HepG2 (cell line): Measurements from ENCODE around the gene NUDT13. TPM values are rescaled to one million over a fixed set of nuclear protein-coding genes. Genes with fewer than 3 reads are reported as not detected.

ENCODE experiments used
- BCL3 ChIP-seq: sonication (generic); formaldehyde crosslinking; IDR thresholded peaks from 2 replicates; pipeline ENCODE4 v1.5.1; 2020; ENCODE audit warnings: mild to moderate bottlenecking, missing genetic modification reagents, moderate library complexity
- GFI1 ChIP-seq: sonication (generic); formaldehyde crosslinking; IDR thresholded peaks from 2 replicates; pipeline ENCODE4 v1.5.0; 2020; ENCODE audit warnings: missing genetic modification reagents, mild to moderate bottlenecking, borderline replicate concordance
- HMG20B ChIP-seq: conservative IDR thresholded peaks from 2 replicates; pipeline ENCODE4 v1.6.1; 2016; ENCODE audit warnings: missing genetic modification reagents, missing compliant biosample characterization
- HOXA9 ChIP-seq: sonication (generic); formaldehyde crosslinking; IDR thresholded peaks from 2 replicates; pipeline ENCODE4 v1.8.1; 2022; ENCODE audit warnings: missing genetic modification reagents, mild to moderate bottlenecking, moderate library complexity, borderline replicate concordance
- IRF2 ChIP-seq: IDR thresholded peaks from 2 replicates; pipeline ENCODE4 v1.6.1; 2018; ENCODE audit warnings: missing genetic modification reagents, missing compliant biosample characterization
- ISL2 ChIP-seq: sonication (generic); formaldehyde crosslinking; IDR thresholded peaks from 2 replicates; pipeline ENCODE4 v1.5.0; 2020; ENCODE audit warnings: missing genetic modification reagents
- ISX ChIP-seq: sonication (generic); formaldehyde crosslinking; conservative IDR thresholded peaks from 2 replicates; pipeline ENCODE4 v1.5.0; 2020; ENCODE audit warnings: missing genetic modification reagents
- PHF21A ChIP-seq: sonication (generic); formaldehyde crosslinking; IDR thresholded peaks from 2 replicates; pipeline ENCODE4 v1.5.0; 2020; ENCODE audit warnings: mild to moderate bottlenecking, missing genetic modification reagents
- SATB2 ChIP-seq: sonication (generic); formaldehyde crosslinking; IDR thresholded peaks from 2 replicates; pipeline ENCODE4 v1.5.0; 2020; ENCODE audit warnings: missing genetic modification reagents
- SIX4 ChIP-seq: sonication (generic); formaldehyde crosslinking; IDR thresholded peaks from 2 replicates; pipeline ENCODE4 v1.4.0; 2020; ENCODE audit warnings: missing genetic modification reagents
- SPEN ChIP-seq: sonication (generic); formaldehyde crosslinking; IDR thresholded peaks from 2 replicates; pipeline ENCODE4 v1.5.1; 2020; ENCODE audit warnings: low read depth, mild to moderate bottlenecking, missing genetic modification reagents
- TEF ChIP-seq: sonication (generic); formaldehyde crosslinking; IDR thresholded peaks from 2 replicates; pipeline ENCODE4 v1.5.0; 2020; ENCODE audit warnings: missing genetic modification reagents
- YEATS4 ChIP-seq: sonication (generic); formaldehyde crosslinking; IDR thresholded peaks from 2 replicates; pipeline ENCODE4 v1.4.0; 2020; ENCODE audit warnings: missing genetic modification reagents, borderline replicate concordance
- ZBTB26 ChIP-seq: IDR thresholded peaks from 2 replicates; pipeline ENCODE4 v1.6.1; 2016; ENCODE audit warnings: missing compliant biosample characterization, missing genetic modification reagents, borderline replicate concordance
- ZBTB7A ChIP-seq: sonication (generic); formaldehyde crosslinking; IDR thresholded peaks from 2 replicates; pipeline ENCODE4 v1.8.0; 2022; ENCODE audit warnings: mild to moderate bottlenecking, missing genetic modification reagents
- ZNF317 ChIP-seq: sonication (generic); formaldehyde crosslinking; IDR thresholded peaks from 2 replicates; pipeline ENCODE4 v1.5.0; 2020; ENCODE audit warnings: mild to moderate bottlenecking, missing genetic modification reagents
- ZNF460 ChIP-seq: sonication (generic); formaldehyde crosslinking; IDR thresholded peaks from 2 replicates; pipeline ENCODE4 v1.5.1; 2020; ENCODE audit warnings: missing genetic modification reagents, mild to moderate bottlenecking, borderline replicate concordance
- ZNF501 ChIP-seq: sonication (generic); formaldehyde crosslinking; IDR thresholded peaks from 2 replicates; pipeline ENCODE4 v1.5.1; 2020; ENCODE audit warnings: mild to moderate bottlenecking, moderate library complexity, missing genetic modification reagents
- ZNF83 ChIP-seq: sonication (generic); formaldehyde crosslinking; IDR thresholded peaks from 2 replicates; pipeline ENCODE4 v1.4.0; 2020; ENCODE audit warnings: missing genetic modification reagents, mild to moderate bottlenecking, borderline replicate concordance
- polyA plus RNA-seq, 8 experiments: library from polyadenylated mRNA; depleted of rRNA in 3 of 8; stranded (reverse) in 7 of 8; unstranded in 1 of 8; fragments of >200 nt; fragmentation: Illumina TruSeq in 4 of 8; extraction: Trizol in 4 of 8; gene quantifications; 2 replicates each; pipeline versions ENCODE4 v1.2.1 to v1.2.3, GENCODE V29; 2011 to 2016; ENCODE audit warnings: low read depth in 4 of 8, missing spikeins in 1 of 8, mixed read lengths in 1 of 8; ENCODE audit not compliant: insufficient read depth in 1 of 8
- total RNA-seq, 5 experiments: library from RNA; depleted of rRNA; stranded (reverse); fragments of >200 nt; fragmentation: Illumina TruSeq; extraction: Trizol; gene quantifications; 2 replicates each; pipeline ENCODE4 v1.2.3, GENCODE V29; 2016; ENCODE audit warnings: low read depth in 1 of 5
- TF ChIP-seq, protein P1 (sequence below): fragments of 450-650 bp; IDR thresholded peaks from 2 replicates; pipeline ENCODE4 v1.6.1; 2016
- TF ChIP-seq, protein P2 (sequence below): sonication (generic); formaldehyde crosslinking; IDR thresholded peaks from 2 replicates; pipeline ENCODE4 v1.5.0; 2020; ENCODE audit warnings: mild to moderate bottlenecking, missing genetic modification reagents
- TF ChIP-seq, protein P3 (sequence below): sonication (generic); formaldehyde crosslinking; IDR thresholded peaks from 2 replicates; pipeline ENCODE4 v1.5.0; 2020; ENCODE audit warnings: mild to moderate bottlenecking, missing genetic modification reagents, moderate library complexity

The NUDT13 gene
- total and polyA plus RNA-seq, 2 of the 13 experiments (the other 11 are each of a cell fraction or from before 2014, with no cell fraction given): 4.2 to 6.5 TPM

DNA sequence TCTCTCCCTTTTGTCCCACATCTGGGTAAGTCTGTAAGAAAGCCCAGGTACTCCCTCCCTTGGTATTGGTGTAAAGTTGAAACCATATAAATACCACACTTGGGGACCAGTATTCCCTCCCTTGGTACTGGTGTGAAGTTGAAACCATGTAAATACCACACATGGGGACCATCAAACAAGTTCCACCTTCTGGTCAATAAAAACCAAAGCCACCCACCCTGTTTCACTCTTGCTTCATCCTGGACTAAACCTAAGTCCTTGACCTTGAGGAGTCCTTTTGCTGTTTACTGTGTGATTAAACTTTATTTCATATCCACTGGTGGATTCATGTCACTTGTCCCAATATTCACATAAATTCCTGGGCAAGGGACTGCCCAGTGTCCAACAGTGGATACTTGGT lies 22.0 kb upstream of the NUDT13 start (continued):
- TF ChIP-seq ZNF501 (no peak), SPEN (CRISPR knock-in tag) (no peak), ISL2 (CRISPR knock-in tag) (0 out of 2 replicates have a peak, but pooled peaks have one; percentile 61), IRF2 (peak; percentile 35; the same call in 1 of the 2 replicates), ZBTB7A (CRISPR knock-in tag) (no peak), ZNF460 (CRISPR knock-in tag) (no peak), HMG20B (no peak), ZNF83 (no peak), BCL3 (CRISPR knock-in tag) (no peak), ISX (CRISPR knock-in tag) (no peak), YEATS4 (CRISPR knock-in tag) (no peak), HOXA9 (CRISPR knock-in tag) (no peak), SATB2 (no peak), ZNF317 (CRISPR knock-in tag) (no peak), ZBTB26 (CRISPR knock-in tag) (no peak), TEF (CRISPR knock-in tag) (no peak), GFI1 (CRISPR knock-in tag) (no peak), SIX4 (CRISPR knock-in tag) (0 out of 2 replicates have a peak, but pooled peaks have one; percentile 18), PHF21A (CRISPR knock-in tag) (peak; percentile 59; the same call in 1 of the 2 replicates)
- TF ChIP-seq, protein P1, sequence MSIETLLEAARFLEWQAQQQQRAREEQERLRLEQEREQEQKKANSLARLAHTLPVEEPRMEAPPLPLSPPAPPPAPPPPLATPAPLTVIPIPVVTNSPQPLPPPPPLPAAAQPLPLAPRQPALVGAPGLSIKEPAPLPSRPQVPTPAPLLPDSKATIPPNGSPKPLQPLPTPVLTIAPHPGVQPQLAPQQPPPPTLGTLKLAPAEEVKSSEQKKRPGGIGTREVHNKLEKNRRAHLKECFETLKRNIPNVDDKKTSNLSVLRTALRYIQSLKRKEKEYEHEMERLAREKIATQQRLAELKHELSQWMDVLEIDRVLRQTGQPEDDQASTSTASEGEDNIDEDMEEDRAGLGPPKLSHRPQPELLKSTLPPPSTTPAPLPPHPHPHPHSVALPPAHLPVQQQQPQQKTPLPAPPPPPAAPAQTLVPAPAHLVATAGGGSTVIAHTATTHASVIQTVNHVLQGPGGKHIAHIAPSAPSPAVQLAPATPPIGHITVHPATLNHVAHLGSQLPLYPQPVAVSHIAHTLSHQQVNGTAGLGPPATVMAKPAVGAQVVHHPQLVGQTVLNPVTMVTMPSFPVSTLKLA: no peak
- TF ChIP-seq, protein P2, sequence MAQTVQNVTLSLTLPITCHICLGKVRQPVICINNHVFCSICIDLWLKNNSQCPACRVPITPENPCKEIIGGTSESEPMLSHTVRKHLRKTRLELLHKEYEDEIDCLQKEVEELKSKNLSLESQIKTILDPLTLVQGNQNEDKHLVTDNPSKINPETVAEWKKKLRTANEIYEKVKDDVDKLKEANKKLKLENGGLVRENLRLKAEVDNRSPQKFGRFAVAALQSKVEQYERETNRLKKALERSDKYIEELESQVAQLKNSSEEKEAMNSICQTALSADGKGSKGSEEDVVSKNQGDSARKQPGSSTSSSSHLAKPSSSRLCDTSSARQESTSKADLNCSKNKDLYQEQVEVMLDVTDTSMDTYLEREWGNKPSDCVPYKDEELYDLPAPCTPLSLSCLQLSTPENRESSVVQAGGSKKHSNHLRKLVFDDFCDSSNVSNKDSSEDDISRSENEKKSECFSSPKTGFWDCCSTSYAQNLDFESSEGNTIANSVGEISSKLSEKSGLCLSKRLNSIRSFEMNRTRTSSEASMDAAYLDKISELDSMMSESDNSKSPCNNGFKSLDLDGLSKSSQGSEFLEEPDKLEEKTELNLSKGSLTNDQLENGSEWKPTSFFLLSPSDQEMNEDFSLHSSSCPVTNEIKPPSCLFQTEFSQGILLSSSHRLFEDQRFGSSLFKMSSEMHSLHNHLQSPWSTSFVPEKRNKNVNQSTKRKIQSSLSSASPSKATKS: no peak
- TF ChIP-seq, protein P3, sequence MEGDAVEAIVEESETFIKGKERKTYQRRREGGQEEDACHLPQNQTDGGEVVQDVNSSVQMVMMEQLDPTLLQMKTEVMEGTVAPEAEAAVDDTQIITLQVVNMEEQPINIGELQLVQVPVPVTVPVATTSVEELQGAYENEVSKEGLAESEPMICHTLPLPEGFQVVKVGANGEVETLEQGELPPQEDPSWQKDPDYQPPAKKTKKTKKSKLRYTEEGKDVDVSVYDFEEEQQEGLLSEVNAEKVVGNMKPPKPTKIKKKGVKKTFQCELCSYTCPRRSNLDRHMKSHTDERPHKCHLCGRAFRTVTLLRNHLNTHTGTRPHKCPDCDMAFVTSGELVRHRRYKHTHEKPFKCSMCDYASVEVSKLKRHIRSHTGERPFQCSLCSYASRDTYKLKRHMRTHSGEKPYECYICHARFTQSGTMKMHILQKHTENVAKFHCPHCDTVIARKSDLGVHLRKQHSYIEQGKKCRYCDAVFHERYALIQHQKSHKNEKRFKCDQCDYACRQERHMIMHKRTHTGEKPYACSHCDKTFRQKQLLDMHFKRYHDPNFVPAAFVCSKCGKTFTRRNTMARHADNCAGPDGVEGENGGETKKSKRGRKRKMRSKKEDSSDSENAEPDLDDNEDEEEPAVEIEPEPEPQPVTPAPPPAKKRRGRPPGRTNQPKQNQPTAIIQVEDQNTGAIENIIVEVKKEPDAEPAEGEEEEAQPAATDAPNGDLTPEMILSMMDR: no peak
